ENCODE data around the gene PAX3. TPM values are rescaled to one million over a fixed set of nuclear protein-coding genes. Genes with fewer than 3 reads are reported as not detected.

The PAX3 gene
- total and polyA plus RNA-seq, 2 experiments from 2014 or later: 8.0 to 19.3 TPM

DNA sequence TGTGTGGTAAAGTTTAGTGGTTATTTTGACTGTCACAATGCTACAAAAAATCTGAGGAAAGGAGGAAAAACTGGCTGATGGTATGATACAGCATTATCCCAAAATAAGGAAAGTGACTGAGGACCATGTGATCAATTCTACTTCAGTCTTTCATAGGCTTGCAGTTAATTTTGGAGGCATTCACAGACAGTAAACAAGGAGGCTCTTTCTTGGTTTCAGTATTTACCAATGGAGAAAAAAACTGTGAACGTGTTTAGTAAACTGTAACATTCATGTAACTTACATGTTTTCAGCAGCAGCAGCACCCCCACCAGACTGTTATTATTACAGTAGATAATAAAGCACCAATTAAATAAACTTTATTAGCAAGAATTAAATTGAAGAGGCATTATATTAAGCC is 50.0 kb downstream of the PAX3 start:
- no peaks in the 10 kb centered on the region for H3K27me3 ChIP-seq

DNA sequence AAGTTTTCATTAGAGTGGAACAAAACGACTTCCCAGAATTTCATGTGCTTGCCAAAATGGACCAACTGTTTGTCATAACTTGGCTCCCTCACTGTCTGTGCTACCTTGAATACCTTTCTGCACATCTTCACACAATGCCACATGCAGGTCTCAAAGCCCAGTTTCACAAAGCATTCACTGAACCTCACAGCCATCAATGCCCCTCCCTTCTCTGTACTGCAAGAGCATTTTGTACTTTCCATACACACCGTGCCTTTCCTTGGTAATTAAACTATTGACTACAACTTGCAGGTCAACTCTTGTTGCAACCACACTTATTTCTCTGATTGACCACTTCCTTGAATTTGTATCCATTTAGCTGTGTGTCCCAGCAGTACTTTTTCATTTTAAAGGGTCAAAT is 50.5 kb downstream of the PAX3 start:
- H3K36me3 ChIP-seq: no peaks in the 10 kb centered on the region
- no peaks in the 10 kb centered on the region for H3K4me1 ChIP-seq (ENCODE audit: low read depth)
- TF ChIP-seq, protein P1, sequence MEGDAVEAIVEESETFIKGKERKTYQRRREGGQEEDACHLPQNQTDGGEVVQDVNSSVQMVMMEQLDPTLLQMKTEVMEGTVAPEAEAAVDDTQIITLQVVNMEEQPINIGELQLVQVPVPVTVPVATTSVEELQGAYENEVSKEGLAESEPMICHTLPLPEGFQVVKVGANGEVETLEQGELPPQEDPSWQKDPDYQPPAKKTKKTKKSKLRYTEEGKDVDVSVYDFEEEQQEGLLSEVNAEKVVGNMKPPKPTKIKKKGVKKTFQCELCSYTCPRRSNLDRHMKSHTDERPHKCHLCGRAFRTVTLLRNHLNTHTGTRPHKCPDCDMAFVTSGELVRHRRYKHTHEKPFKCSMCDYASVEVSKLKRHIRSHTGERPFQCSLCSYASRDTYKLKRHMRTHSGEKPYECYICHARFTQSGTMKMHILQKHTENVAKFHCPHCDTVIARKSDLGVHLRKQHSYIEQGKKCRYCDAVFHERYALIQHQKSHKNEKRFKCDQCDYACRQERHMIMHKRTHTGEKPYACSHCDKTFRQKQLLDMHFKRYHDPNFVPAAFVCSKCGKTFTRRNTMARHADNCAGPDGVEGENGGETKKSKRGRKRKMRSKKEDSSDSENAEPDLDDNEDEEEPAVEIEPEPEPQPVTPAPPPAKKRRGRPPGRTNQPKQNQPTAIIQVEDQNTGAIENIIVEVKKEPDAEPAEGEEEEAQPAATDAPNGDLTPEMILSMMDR (IDR thresholded peaks at IDR 0.05; ENCODE audit: low read depth, low read length): no peak
- no peak for DNase-seq (ENCODE audit: low read depth in 1 of 2, low spot score in 1 of 2)
- H3K4me3 ChIP-seq: no peak overlapping the region
- H3K27me3 ChIP-seq: no peaks in the 10 kb centered on the region
- H3K9me3 ChIP-seq (ENCODE audit: low read depth): no peaks in the 10 kb centered on the region
- no peak overlapping the region for H3K27ac ChIP-seq

More for the DNA sequence above, 50.0 kb downstream of the PAX3 start:
- H3K9me3 ChIP-seq (ENCODE audit: low read depth): no peaks in the 10 kb centered on the region
- H3K4me3 ChIP-seq: no peak overlapping the region
- H3K4me1 ChIP-seq (ENCODE audit: low read depth): no peaks in the 10 kb centered on the region
- H3K27ac ChIP-seq: no peak overlapping the region
- DNase-seq (ENCODE audit: low read depth in 1 of 2, low spot score in 1 of 2): no peak
- no peaks in the 10 kb centered on the region for H3K36me3 ChIP-seq
- TF ChIP-seq, protein P1 (IDR thresholded peaks at IDR 0.05; ENCODE audit: low read depth, low read length): no peak

DNA sequence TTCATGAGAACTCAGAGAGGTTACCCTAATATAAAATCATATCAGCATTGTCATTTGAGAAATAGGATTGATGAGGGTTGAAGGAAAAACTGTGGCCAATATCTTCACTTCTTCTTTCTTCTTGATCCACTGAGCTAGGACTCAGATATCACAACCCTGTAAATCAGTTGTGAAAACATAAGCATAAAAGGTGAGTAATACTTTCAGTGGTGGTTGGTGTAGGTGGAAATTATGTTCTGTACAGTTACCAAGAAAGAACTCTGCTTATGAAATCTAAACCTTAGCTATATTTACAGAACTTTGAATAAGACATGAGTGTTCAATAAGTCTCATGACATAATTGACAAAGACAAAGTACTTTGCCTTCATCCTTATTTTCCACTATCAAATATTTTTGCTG is 56.3 kb downstream of the PAX3 start:
- no peak overlapping the region for H3K27ac ChIP-seq
- no peaks in the 10 kb centered on the region for H3K9me3 ChIP-seq (ENCODE audit: low read depth)
- peaks cover 44% of the 10 kb centered on the region for H3K4me1 ChIP-seq (ENCODE audit: low read depth)
- no peak for DNase-seq (ENCODE audit: low read depth in 1 of 2, low spot score in 1 of 2)
- H3K4me3 ChIP-seq: no peak overlapping the region
- H3K36me3 ChIP-seq: no peaks in the 10 kb centered on the region
- TF ChIP-seq, protein P1 (IDR thresholded peaks at IDR 0.05; ENCODE audit: low read depth, low read length): no peak
- H3K27me3 ChIP-seq: no peaks in the 10 kb centered on the region

DNA sequence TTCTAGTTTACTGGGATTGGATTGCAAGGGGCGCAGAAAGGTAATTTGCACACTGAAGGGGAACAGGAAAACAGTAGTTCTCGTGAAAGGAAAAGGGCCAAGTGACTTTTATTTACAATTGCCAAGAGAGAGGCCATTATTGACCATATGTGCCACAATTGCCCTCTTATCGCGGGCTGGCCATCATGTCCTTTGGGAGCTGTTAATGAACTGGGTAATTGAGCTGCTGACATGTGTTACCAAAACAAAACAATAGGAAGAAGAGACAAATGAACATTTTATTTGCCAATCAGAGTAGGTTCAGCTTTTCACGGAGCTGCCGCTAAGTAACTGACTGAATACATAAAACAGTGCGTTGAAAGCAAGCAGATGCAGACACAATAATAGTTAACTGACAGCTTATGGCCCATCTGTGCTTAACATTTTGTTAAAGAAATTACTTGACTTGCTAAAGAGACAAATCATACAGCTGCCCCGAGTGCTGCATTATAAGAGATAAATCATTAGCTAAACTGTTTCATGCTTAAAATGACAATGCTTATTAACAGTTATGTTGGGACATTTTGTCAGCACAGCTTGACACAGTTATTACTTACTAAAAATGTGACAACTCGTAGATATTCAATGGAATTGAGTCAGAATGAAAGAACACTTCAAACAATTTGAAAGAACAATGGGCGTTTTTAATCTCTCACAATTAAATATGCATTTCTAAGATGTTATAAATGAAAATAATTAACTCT is 57.5 kb downstream of the PAX3 start:
- H3K9me3 ChIP-seq (ENCODE audit: low read depth): no peaks in the 10 kb centered on the region
- no peaks in the 10 kb centered on the region for H3K36me3 ChIP-seq
- TF ChIP-seq, protein P1 (IDR thresholded peaks at IDR 0.05; ENCODE audit: low read depth, low read length): no peak
- H3K4me3 ChIP-seq: no peak overlapping the region
- H3K4me1 ChIP-seq (ENCODE audit: low read depth): peaks cover 44% of the 10 kb centered on the region
- no peaks in the 10 kb centered on the region for H3K27me3 ChIP-seq
- H3K27ac ChIP-seq: peak overlapping the region; percentile 91
- DNase-seq (ENCODE audit: low read depth in 1 of 2, low spot score in 1 of 2): no peak

DNA sequence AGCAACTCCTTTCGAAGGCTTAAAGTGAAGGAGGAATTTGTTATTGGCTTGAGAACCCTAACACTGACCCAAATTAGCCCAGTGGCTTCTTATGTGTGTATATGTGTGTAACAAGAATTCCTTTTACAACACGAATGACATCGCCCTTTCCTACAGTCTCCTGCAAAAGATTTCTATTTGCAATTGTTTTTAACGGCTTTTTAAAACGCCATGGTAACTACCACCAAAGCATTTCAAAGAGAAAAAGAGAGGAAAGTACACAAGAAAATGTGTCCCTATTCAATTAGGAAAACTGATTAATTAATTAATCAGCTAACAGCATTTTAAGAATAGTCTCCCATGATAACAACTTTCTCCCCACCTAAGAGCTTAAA is 58.1 kb downstream of the PAX3 start:
- no peak for DNase-seq (ENCODE audit: low read depth in 1 of 2, low spot score in 1 of 2)
- H3K4me3 ChIP-seq: no peak overlapping the region

More for the DNA sequence above, 58.1 kb downstream of the PAX3 start:
- H3K36me3 ChIP-seq: no peaks in the 10 kb centered on the region
- H3K9me3 ChIP-seq (ENCODE audit: low read depth): no peaks in the 10 kb centered on the region
- peaks cover 44% of the 10 kb centered on the region for H3K4me1 ChIP-seq (ENCODE audit: low read depth)
- H3K27me3 ChIP-seq: no peaks in the 10 kb centered on the region
- peak overlapping the region; percentile 91 for H3K27ac ChIP-seq
- TF ChIP-seq, protein P1 (IDR thresholded peaks at IDR 0.05; ENCODE audit: low read depth, low read length): no peak

All from cardiac muscle cell (in vitro differentiated cells and primary cell).